ENCODE measurements around the gene ELAPOR1. TPM values are rescaled to one million over a fixed set of nuclear protein-coding genes. Genes with fewer than 3 reads are reported as not detected.
"Not testable (repeated sequence)": the region's sequence is repeated elsewhere in the genome, so short reads cannot be mapped to it uniquely, and the experiment has no call there.

ELAPOR1 gene
- total RNA-seq, 8 experiments from 2014 or later: 0.54 to 14.7 (median 7.7) TPM

GRCh38 chr1:109133815-109134214 lies 19.9 kb downstream of the ELAPOR1 start:
- no peak overlapping the region for H3K27ac ChIP-seq
- no peaks in the 10 kb centered on the region for H3K4me1 ChIP-seq (replicated peaks in 1 of 2)
- ATAC-seq (replicated peaks in 6 of 8): no peak
- 39 to 95% (median 93%) methylated on average over 2 of the region's 2 CpGs; no CpG with 5 or more reads in 4 of the 10 experiments for WGBS, 10 experiments
- no peak overlapping the region for H3K4me3 ChIP-seq
- in situ Hi-C loops (cut with MboI; ENCODE audit: low pct_unique_long_range_greater_than_20kb in 2 of 9, low sequenced_read_pairs in 9 of 9, unreplicated experiment in 9 of 9): no loop called here

GRCh38 chr1:109134423-109134822 lies 20.5 kb downstream of the ELAPOR1 start:
- Histone ChIP-seq H3K27ac (no peak overlapping the region), H3K4me1 (replicated peaks in 1 of 2) (no peaks in the 10 kb centered on the region), H3K4me3 (no peak overlapping the region)
- in situ Hi-C loops (cut with MboI; ENCODE audit: low pct_unique_long_range_greater_than_20kb in 2 of 9, low sequenced_read_pairs in 9 of 9, unreplicated experiment in 9 of 9): no loop called here
- WGBS, 10 experiments: 59 to 87% (median 83%) methylated on average over 2 to 7 of the region's 7 CpGs; no CpG with 5 or more reads in 2 of the 10 experiments
- ATAC-seq (replicated peaks in 6 of 8): no peak

- no peaks in the 10 kb centered on the region for H3K4me1 ChIP-seq (replicated peaks in 1 of 2)
- in situ Hi-C loops (cut with MboI; ENCODE audit: low pct_unique_long_range_greater_than_20kb in 2 of 9, low sequenced_read_pairs in 9 of 9, unreplicated experiment in 9 of 9): no loop called here
- WGBS, 10 experiments: 63 to 100% (median 92%) methylated on average over 1 to 3 of the region's 3 CpGs; no CpG with 5 or more reads in 1 of the 10 experiments
- no peak overlapping the region for H3K4me3 ChIP-seq
- ATAC-seq (replicated peaks in 6 of 8): no peak
- H3K27ac ChIP-seq: no peak overlapping the region
These were observed 22.0 kb downstream of the ELAPOR1 start for GRCh38 chr1:109135940-109136339.

- WGBS, 10 experiments: 60 to 100% (median 84%) methylated on average over 1 to 6 of the region's 6 CpGs; no CpG with 5 or more reads in 1 of the 10 experiments
- no peak overlapping the region for H3K27ac ChIP-seq
- ATAC-seq (replicated peaks in 6 of 8): no peak
- in situ Hi-C loops (cut with MboI; ENCODE audit: low pct_unique_long_range_greater_than_20kb in 2 of 9, low sequenced_read_pairs in 9 of 9, unreplicated experiment in 9 of 9): no loop called here
- no peak overlapping the region for H3K4me3 ChIP-seq
- no peaks in the 10 kb centered on the region for H3K4me1 ChIP-seq (replicated peaks in 1 of 2)
These were observed 22.9 kb downstream of the ELAPOR1 start for GRCh38 chr1:109136766-109137165.

- no peak overlapping the region for H3K27ac ChIP-seq
- no peak for ATAC-seq (replicated peaks in 6 of 8)
- in situ Hi-C loops (cut with MboI; ENCODE audit: low pct_unique_long_range_greater_than_20kb in 2 of 9, low sequenced_read_pairs in 9 of 9, unreplicated experiment in 9 of 9): no loop called here
- 70 to 100% (median 90%) methylated on average over 1 to 2 of the region's 3 CpGs; no CpG with 5 or more reads in 5 of the 10 experiments for WGBS, 10 experiments
- H3K4me1 ChIP-seq (replicated peaks in 1 of 2): no peaks in the 10 kb centered on the region
- H3K4me3 ChIP-seq: no peak overlapping the region
These were observed 24.0 kb downstream of the ELAPOR1 start for GRCh38 chr1:109137958-109138357.

- Histone ChIP-seq H3K27ac (no peak overlapping the region), H3K4me1 (replicated peaks in 1 of 2) (no peaks in the 10 kb centered on the region), H3K4me3 (no peak overlapping the region)
- in situ Hi-C loops (cut with MboI; ENCODE audit: low pct_unique_long_range_greater_than_20kb in 2 of 9, low sequenced_read_pairs in 9 of 9, unreplicated experiment in 9 of 9): no loop called here
- ATAC-seq (replicated peaks in 6 of 8): no peak
- WGBS, 10 experiments: 67 to 100% (median 85%) methylated on average over 1 to 3 of the region's 3 CpGs; no CpG with 5 or more reads in 4 of the 10 experiments
These were observed 24.4 kb downstream of the ELAPOR1 start for GRCh38 chr1:109138358-109138757.

- Histone ChIP-seq H3K4me1 (replicated peaks in 1 of 2) (no peaks in the 10 kb centered on the region), H3K4me3 (no peak overlapping the region), H3K27ac (no peak overlapping the region)
- WGBS, 10 experiments: 25 to 100% (median 85%) methylated on average over 1 to 3 of the region's 3 CpGs; no CpG with 5 or more reads in 1 of the 10 experiments
- ATAC-seq (replicated peaks in 6 of 8): no peak
- in situ Hi-C loops (cut with MboI; ENCODE audit: low pct_unique_long_range_greater_than_20kb in 2 of 9, low sequenced_read_pairs in 9 of 9, unreplicated experiment in 9 of 9): no loop called here
These were observed 26.5 kb downstream of the ELAPOR1 start for GRCh38 chr1:109140392-109140791.

- no peaks in the 10 kb centered on the region for H3K4me1 ChIP-seq (replicated peaks in 1 of 2)
- H3K27ac ChIP-seq: no peak overlapping the region
- no peak overlapping the region for H3K4me3 ChIP-seq
- in situ Hi-C loops (cut with MboI; ENCODE audit: low pct_unique_long_range_greater_than_20kb in 2 of 9, low sequenced_read_pairs in 9 of 9, unreplicated experiment in 9 of 9): no loop called here
- 75 to 94% (median 83%) methylated on average over 1 to 5 of the region's 5 CpGs; no CpG with 5 or more reads in 1 of the 10 experiments for WGBS, 10 experiments
- ATAC-seq (replicated peaks in 6 of 8): peak in 2 of 8 experiments; percentile 27 to 75
These were observed 28.3 kb downstream of the ELAPOR1 start for GRCh38 chr1:109142260-109142659.

GRCh38 chr1:109142725-109143124 lies 28.8 kb downstream of the ELAPOR1 start:
- in situ Hi-C loops (cut with MboI; ENCODE audit: low pct_unique_long_range_greater_than_20kb in 2 of 9, low sequenced_read_pairs in 9 of 9, unreplicated experiment in 9 of 9); H3K4me1 ChIP-seq (replicated peaks in 1 of 2); H3K27ac ChIP-seq; H3K4me3 ChIP-seq; ATAC-seq (replicated peaks in 6 of 8): not testable (repeated sequence)
- 91 to 100% (median 95%) methylated on average over 1 to 6 of the region's 6 CpGs; no CpG with 5 or more reads in 1 of the 10 experiments for WGBS, 10 experiments

GRCh38 chr1:109148987-109149561 lies 35.2 kb downstream of the ELAPOR1 start:
- peaks cover 32 to 36% of the 10 kb centered on the region in 2 donors for H3K4me1 ChIP-seq (replicated peaks in 1 of 2)
- in situ Hi-C loops (cut with MboI; ENCODE audit: low pct_unique_long_range_greater_than_20kb in 2 of 9, low sequenced_read_pairs in 9 of 9, unreplicated experiment in 9 of 9): no loop called here
- WGBS, 10 experiments: 36 to 77% (median 66%) methylated on average over 2 to 10 of the region's 10 CpGs; no CpG with 5 or more reads in 1 of the 10 experiments

GRCh38 chr1:109149874-109150601 lies 36.1 kb downstream of the ELAPOR1 start:
- H3K4me3 ChIP-seq: no peak overlapping the region
- peak overlapping the region in 1 of 2 donors; percentile 25 for H3K27ac ChIP-seq
- H3K4me1 ChIP-seq (replicated peaks in 1 of 2): peaks cover 32 to 36% of the 10 kb centered on the region in 2 donors
- peak in 3 of 8 experiments; percentile 6 to 27 (median 8) for ATAC-seq (replicated peaks in 6 of 8)
- 0 to 90% (median 69%) methylated on average over 2 to 11 of the region's 17 CpGs; no CpG with 5 or more reads in 2 of the 10 experiments for WGBS, 10 experiments
- in situ Hi-C loops (cut with MboI; ENCODE audit: low pct_unique_long_range_greater_than_20kb in 2 of 9, low sequenced_read_pairs in 9 of 9, unreplicated experiment in 9 of 9): no loop called here

More at GRCh38 chr1:109148987-109149561, 35.2 kb downstream of the ELAPOR1 start:
- no peak overlapping the region for H3K4me3 ChIP-seq
- H3K27ac ChIP-seq: peak overlapping the region; percentile 22 to 25
- ATAC-seq (replicated peaks in 6 of 8): peak in 5 of 8 experiments; percentile 11 to 61 (median 50)

- peak; percentile 92 to 98 (median 95) for ATAC-seq (replicated peaks in 6 of 8)
- in situ Hi-C loops (cut with MboI; ENCODE audit: low pct_unique_long_range_greater_than_20kb in 2 of 9, low sequenced_read_pairs in 9 of 9, unreplicated experiment in 9 of 9): no loop called here
These were observed 37.5 kb downstream of the ELAPOR1 start for GRCh38 chr1:109151146-109151990.

GRCh38 chr1:109152196-109152595 lies 38.3 kb downstream of the ELAPOR1 start:
- Histone ChIP-seq H3K27ac (no peak overlapping the region), H3K4me1 (replicated peaks in 1 of 2) (peaks cover 32 to 36% of the 10 kb centered on the region in 2 donors), H3K4me3 (no peak overlapping the region)
- in situ Hi-C loops (cut with MboI; ENCODE audit: low pct_unique_long_range_greater_than_20kb in 2 of 9, low sequenced_read_pairs in 9 of 9, unreplicated experiment in 9 of 9): no loop called here
- no peak for ATAC-seq (replicated peaks in 6 of 8)

More at GRCh38 chr1:109151146-109151990, 37.5 kb downstream of the ELAPOR1 start:
- WGBS, 10 experiments: 32 to 86% (median 58%) methylated on average over 1 to 5 of the region's 5 CpGs; no CpG with 5 or more reads in 1 of the 10 experiments
- Histone ChIP-seq H3K4me1 (replicated peaks in 1 of 2) (peaks cover 32 to 36% of the 10 kb centered on the region in 2 donors), H3K27ac (peak overlapping the region; percentile 47 to 56), H3K4me3 (no peak overlapping the region)
